ENCODE data around the gene MYO1C.

DNA sequence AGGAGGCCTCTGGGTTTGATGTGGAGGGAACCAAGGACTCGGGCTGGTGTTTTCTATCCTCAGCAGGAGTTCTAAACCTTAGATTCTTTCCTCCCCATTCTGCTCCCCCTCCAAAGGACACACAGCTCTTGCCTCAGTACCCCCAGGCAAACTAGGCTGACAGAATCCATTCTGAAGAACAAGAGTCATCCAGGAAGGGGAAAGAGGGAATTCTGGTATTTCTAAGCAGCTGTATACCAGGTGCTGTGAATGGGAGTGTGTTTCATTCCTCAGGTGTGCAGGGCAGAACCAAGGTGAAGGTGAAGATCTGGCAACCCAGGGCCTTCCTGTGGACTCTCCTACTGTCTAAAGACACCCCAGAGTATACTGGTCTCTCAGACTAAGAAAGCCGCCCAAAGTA lies 19.9 kb upstream of the MYO1C start:
- TF ChIP-seq, protein P1, sequence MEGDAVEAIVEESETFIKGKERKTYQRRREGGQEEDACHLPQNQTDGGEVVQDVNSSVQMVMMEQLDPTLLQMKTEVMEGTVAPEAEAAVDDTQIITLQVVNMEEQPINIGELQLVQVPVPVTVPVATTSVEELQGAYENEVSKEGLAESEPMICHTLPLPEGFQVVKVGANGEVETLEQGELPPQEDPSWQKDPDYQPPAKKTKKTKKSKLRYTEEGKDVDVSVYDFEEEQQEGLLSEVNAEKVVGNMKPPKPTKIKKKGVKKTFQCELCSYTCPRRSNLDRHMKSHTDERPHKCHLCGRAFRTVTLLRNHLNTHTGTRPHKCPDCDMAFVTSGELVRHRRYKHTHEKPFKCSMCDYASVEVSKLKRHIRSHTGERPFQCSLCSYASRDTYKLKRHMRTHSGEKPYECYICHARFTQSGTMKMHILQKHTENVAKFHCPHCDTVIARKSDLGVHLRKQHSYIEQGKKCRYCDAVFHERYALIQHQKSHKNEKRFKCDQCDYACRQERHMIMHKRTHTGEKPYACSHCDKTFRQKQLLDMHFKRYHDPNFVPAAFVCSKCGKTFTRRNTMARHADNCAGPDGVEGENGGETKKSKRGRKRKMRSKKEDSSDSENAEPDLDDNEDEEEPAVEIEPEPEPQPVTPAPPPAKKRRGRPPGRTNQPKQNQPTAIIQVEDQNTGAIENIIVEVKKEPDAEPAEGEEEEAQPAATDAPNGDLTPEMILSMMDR (IDR thresholded peaks at IDR 0.05; ENCODE audit: insufficient read depth, low read length, poor library complexity, severe bottlenecking) = no peak
- no peak for TF ChIP-seq EZH2phosphoT487 (conservative IDR thresholded peaks at IDR 0.05; ENCODE audit: low read length)
